AG04450 (cell line): ENCODE data around the gene CTDP1. TPM values are rescaled to one million over a fixed set of nuclear protein-coding genes. Genes with fewer than 3 reads are reported as not detected.
"Not testable (repeated sequence)": the region's sequence is repeated elsewhere in the genome, so short reads cannot be mapped to it uniquely, and the experiment has no call there.

Experiments
- CTCF ChIA-PET: fragments of 300-600, 350-600 bp; formaldehyde crosslinking; extraction: SDS; loops from one replicate; lab custom pipeline; 2022; ENCODE audit warnings: antibody characterized with exemption, inconsistent platforms; lab: Charles Lee
- POLR2A ChIA-PET: fragments of 350-600 bp; formaldehyde crosslinking; extraction: SDS; loops from one replicate; lab custom pipeline; 2021; ENCODE audit warnings: antibody characterized with exemption, inconsistent platforms; lab: Yijun Ruan, JAX
- DNase-seq: peaks from one replicate; pipeline ENCODE4 v3.0.0-alpha.2; 2011; ENCODE audit warnings: low read depth, low spot score
- H3K27ac ChIP-seq: one replicate; pipeline ENCODE4 v1.5.1; 2012; ENCODE audit warnings: low read depth, low read length, control low read depth
- H3K27me3 ChIP-seq: one replicate; pipeline ENCODE4 v1.6.0; 2012; ENCODE audit warnings: low read length; ENCODE audit not compliant: control insufficient read depth, insufficient read depth
- H3K4me3 ChIP-seq: 2 replicates; pipeline ENCODE4 v1.5.1; 2011; ENCODE audit warnings: mild to moderate bottlenecking, low read depth, low read length, control low read depth
- H3K9me3 ChIP-seq: 2 replicates; pipeline ENCODE4 v1.5.1; 2012; ENCODE audit warnings: low read length; ENCODE audit not compliant: control insufficient read depth, insufficient read depth
- polyA plus RNA-seq: library from polyadenylated mRNA; depleted of rRNA; stranded (reverse); fragments of >200 nt; gene quantifications from 2 replicates; pipeline ENCODE4 v1.2.3, GENCODE V29; 2011
- TF ChIP-seq, protein P1 (sequence below): IDR thresholded peaks from 2 replicates; pipeline ENCODE4 v1.5.1; 2011; ENCODE audit warnings: low read depth, low read length, control low read depth, inconsistent platforms

The CTDP1 gene
- polyA plus RNA-seq, 1 experiment = 8.4 TPM

DNA sequence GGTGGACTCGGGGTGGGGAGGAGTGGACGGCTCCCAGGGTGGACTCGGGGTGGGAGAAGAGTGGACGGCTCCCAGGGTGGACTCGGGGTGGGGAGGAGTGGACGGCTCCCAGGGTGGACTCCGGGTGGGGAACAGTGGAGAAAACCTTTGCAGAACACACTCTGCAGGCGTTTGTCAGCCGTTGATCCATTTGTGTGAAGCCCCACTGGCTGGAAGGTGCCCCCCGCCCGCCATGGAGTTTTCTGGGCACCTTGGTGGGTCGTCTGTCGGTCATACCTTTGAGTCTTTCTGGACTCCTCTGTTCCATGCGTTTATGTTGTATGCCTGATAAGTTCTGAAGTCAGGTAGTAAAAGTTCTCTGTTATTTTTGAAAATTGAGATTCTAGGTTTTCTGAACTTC is 12.5 kb downstream of the CTDP1 start:
- Histone ChIP-seq H3K27me3 (no peaks in the 10 kb centered on the region), H3K27ac (no peak overlapping the region), H3K4me3 (no peak overlapping the region), H3K9me3 (no peaks in the 10 kb centered on the region; the same call in 1 of the 2 replicates)
- POLR2A ChIA-PET = no interaction called here
- CTCF ChIA-PET = no interaction called here
- TF ChIP-seq, protein P1, sequence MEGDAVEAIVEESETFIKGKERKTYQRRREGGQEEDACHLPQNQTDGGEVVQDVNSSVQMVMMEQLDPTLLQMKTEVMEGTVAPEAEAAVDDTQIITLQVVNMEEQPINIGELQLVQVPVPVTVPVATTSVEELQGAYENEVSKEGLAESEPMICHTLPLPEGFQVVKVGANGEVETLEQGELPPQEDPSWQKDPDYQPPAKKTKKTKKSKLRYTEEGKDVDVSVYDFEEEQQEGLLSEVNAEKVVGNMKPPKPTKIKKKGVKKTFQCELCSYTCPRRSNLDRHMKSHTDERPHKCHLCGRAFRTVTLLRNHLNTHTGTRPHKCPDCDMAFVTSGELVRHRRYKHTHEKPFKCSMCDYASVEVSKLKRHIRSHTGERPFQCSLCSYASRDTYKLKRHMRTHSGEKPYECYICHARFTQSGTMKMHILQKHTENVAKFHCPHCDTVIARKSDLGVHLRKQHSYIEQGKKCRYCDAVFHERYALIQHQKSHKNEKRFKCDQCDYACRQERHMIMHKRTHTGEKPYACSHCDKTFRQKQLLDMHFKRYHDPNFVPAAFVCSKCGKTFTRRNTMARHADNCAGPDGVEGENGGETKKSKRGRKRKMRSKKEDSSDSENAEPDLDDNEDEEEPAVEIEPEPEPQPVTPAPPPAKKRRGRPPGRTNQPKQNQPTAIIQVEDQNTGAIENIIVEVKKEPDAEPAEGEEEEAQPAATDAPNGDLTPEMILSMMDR = no peak
- DNase-seq = no peak

DNA sequence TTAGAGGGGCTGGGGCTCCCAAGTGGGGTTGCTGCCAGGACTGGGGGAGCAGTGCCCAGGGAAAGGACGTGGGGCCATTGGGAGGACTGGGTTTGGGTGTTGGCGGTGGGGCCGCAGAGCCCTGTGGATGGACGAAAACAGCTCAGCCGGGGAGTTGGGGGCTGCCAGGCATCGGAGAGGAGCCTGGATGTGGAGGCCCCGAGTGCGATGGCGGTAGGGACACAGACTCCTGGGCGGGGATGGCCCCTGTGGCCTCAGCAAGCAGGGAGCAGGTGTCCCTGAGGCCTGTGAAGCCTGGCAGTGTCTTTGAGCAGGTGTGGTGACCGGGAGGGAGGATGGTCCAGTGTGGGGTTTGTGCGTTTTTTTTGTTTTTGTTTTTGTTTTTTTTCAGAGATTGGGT is 13.3 kb downstream of the CTDP1 start:
- no peak for DNase-seq
- ChIA-PET CTCF (interaction anchor here (0.5 kb wide), 1 partner anchor 36 kb away, joined by 3 read pairs; no protein-coding TSS in a partner anchor), POLR2A (no interaction called here)
- H3K9me3 ChIP-seq = no peaks in the 10 kb centered on the region; the same call in 1 of the 2 replicates
- TF ChIP-seq, protein P1 = no peak
- H3K27ac ChIP-seq = no peak overlapping the region
- H3K27me3 ChIP-seq = no peaks in the 10 kb centered on the region
- no peak overlapping the region for H3K4me3 ChIP-seq

DNA sequence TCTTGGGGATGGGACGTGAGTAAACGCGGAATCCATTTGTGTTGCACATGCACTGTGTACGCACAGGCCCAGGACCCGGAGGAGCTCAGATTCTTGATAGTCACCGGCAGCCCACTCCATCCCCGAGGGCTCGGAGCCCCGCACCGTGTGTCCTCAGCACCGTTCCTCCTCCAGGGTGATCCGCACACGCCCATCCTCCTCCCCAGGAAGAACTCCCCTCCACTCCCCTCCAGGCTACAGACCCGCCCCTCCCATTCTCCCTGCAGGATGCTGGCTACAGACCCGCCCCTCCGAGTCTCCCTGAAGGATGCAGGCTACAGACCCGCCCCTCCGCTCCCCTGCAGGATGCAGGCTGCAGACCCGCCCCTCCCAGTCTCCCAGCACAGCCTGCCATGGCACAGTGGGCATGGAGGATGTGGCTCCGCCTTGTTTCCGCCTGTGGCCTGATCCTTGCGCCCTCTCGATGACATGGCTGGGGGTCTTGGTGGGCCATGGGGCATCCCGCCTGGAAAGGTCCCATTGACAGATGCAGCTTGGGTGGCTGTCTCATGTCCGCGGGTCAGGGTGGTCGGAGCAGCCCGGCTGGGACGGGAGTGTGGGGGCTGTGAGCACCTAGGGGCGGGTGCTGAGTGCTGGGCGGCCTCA is 14.1 kb downstream of the CTDP1 start:
- Histone ChIP-seq H3K4me3 (no peak overlapping the region), H3K27me3 (no peaks in the 10 kb centered on the region), H3K9me3 (no peaks in the 10 kb centered on the region; the same call in 1 of the 2 replicates), H3K27ac (no peak overlapping the region)
- no peak for DNase-seq
- ChIA-PET POLR2A (no interaction called here), CTCF (no interaction called here)
- TF ChIP-seq, protein P1 = no peak

DNA sequence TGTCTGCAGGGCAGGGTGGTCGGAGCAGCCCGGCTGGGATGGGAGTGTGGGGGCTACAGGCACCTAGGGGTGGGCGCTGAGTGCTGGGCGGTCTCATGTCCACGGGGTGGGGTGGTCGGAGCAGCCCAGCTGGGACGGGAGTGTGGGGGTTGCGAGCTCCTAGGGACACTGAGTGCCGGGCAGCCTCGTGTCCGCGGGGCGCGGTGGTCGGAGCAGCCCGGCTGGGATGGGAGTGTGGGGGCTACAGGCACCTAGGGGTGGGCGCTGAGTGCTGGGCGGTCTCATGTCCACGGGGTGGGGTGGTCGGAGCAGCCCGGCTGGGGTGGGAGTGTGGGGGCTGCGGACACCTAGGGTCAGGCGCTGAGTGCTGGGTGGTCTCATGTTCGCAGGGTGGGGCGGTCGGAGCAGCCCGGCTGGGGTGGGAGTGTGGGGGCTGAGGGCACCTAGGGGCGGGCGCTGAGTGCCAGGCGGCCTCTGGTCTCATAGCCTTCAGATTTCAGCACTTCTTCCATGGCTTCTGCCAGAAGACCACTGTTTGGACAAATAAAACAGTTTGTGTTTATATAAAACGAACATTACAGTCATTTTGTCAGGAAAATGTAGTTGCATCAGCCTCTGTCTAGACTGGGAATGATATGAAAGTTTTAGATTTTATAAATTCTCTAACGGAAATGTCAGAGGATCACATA is 14.7 kb downstream of the CTDP1 start:
- peak overlapping the region; percentile 78 for H3K27ac ChIP-seq
- CTCF ChIA-PET, H3K4me3 ChIP-seq, DNase-seq, H3K27me3 ChIP-seq, POLR2A ChIA-PET, H3K9me3 ChIP-seq: not testable (repeated sequence)

DNA sequence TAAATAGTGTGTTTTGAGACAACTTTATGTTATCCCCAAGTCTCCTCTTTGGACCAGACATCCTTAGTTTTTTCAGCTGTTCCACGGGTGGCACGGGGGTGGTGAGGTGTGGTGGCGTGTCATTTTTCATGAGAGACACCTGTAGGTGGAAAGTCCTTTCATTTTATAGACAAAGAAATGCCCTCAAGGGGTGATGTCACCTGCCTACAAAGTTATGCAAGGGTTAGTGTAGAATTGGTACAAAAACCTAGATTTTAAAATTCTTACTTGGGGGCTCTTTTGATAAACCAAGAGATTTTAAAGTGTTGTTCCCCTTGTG is 15.3 kb downstream of the CTDP1 start:
- TF ChIP-seq, protein P1 = no peak
- no peak overlapping the region for H3K4me3 ChIP-seq
- peaks cover 4% of the 10 kb centered on the region; the same call in 1 of the 2 replicates for H3K9me3 ChIP-seq
- ChIA-PET CTCF (no interaction called here), POLR2A (no interaction called here)
- H3K27ac ChIP-seq = peak overlapping the region; percentile 78
- no peak for DNase-seq
- H3K27me3 ChIP-seq = no peaks in the 10 kb centered on the region
